ENCODE data around the gene BIRC3.
"Not testable (repeated sequence)": the region's sequence is repeated elsewhere in the genome, so short reads cannot be mapped to it uniquely, and the experiment has no call there.

BIRC3 gene

GRCh38 chr11:102331341-102331740 is 14.1 kb downstream of the BIRC3 start:
- DNase-seq = no peak

- no peak for DNase-seq
Observed at GRCh38 chr11:102332611-102332994, 15.3 kb downstream of the BIRC3 start.

- DNase-seq = no peak
Observed at GRCh38 chr11:102338479-102339010, 21.3 kb downstream of the BIRC3 start.

- not testable (repeated sequence) for DNase-seq
Observed at GRCh38 chr11:102341311-102341710, 24.0 kb downstream of the BIRC3 start.

- DNase-seq = peak; percentile 68
Observed at GRCh38 chr11:102341844-102342318, 24.6 kb downstream of the BIRC3 start.

GRCh38 chr11:102343809-102344208 is 26.5 kb downstream of the BIRC3 start:
- DNase-seq = no peak

GRCh38 chr11:102345904-102346303 is 28.6 kb downstream of the BIRC3 start:
- no peak for DNase-seq

GRCh38 chr11:102346456-102346747 is 29.1 kb downstream of the BIRC3 start:
- no peak for DNase-seq

GRCh38 chr11:102346748-102347461 is 29.6 kb downstream of the BIRC3 start, which contains the start of gene BIRC2:
TSS of gene BIRC2 (plus strand) at chr11:102347214. CDS start at chr11:102349855, 2,641 bp downstream.
- peak; percentile 96 for DNase-seq

- DNase-seq = no peak
Observed at GRCh38 chr11:102347462-102348370, 30.4 kb downstream of the BIRC3 start.

GRCh38 chr11:102357116-102357515 is 39.8 kb downstream of the BIRC3 start:
- DNase-seq = no peak

GRCh38 chr11:102359372-102359771 is 42.1 kb downstream of the BIRC3 start:
- DNase-seq = no peak

- DNase-seq = peak; percentile 32
Observed at GRCh38 chr11:102360681-102361080, 43.4 kb downstream of the BIRC3 start.

GRCh38 chr11:102361086-102362031 is 44.1 kb downstream of the BIRC3 start:
- peak; percentile 46 for DNase-seq

GRCh38 chr11:102364991-102365390 is 47.7 kb downstream of the BIRC3 start:
- no peak for DNase-seq

GRCh38 chr11:102367364-102367763 is 50.1 kb downstream of the BIRC3 start:
- no peak for DNase-seq

- DNase-seq = no peak
Observed at GRCh38 chr11:102368472-102368871, 51.2 kb downstream of the BIRC3 start.

GRCh38 chr11:102374633-102375424 is 57.5 kb downstream of the BIRC3 start:
- not testable (repeated sequence) for DNase-seq

- DNase-seq = no peak
Observed at GRCh38 chr11:102375720-102376399, 58.6 kb downstream of the BIRC3 start.

- no peak for DNase-seq
Observed at GRCh38 chr11:102377891-102378290, 60.6 kb downstream of the BIRC3 start.

- DNase-seq = no peak
Observed at GRCh38 chr11:102378818-102379217, 61.5 kb downstream of the BIRC3 start.
